Measurements from ENCODE around the gene LAIR1.
A peak's percentile ranks its signal among the peaks of the same experiment; 100 is the strongest.
"Not testable (repeated sequence)": the region's sequence is repeated elsewhere in the genome, so short reads cannot be mapped to it uniquely, and the experiment has no call there.

LAIR1 gene

GRCh38 chr19:54393381-54393780 lies 28.6 kb upstream of the LAIR1 start:
- no peak overlapping the region for H3K4me3 ChIP-seq (ENCODE audit: low read length)
- H3K36me3 ChIP-seq (ENCODE audit: control insufficient read depth, insufficient read depth, low read length, severe bottlenecking): no peaks in the 10 kb centered on the region

DNA sequence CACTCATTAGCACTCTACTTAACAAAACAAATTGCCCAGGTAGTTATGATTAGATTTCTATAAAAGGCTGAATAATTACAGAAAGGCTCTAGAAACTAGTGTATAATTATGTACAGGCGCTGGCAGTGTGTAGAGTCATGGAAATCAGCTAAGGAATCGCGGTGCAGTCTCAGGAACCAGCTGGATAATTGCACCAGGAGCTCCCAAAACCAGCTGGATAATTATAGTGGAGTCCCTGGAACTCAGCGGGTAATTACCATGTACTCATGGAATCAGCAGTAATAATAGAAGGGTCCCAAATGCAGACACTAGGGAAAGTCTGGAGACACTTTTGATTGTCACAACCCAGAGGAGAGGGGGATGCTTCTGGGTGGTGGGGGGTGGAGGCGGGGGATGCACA lies 27.4 kb upstream of the LAIR1 start:
- no peaks in the 10 kb centered on the region for H3K36me3 ChIP-seq (ENCODE audit: control insufficient read depth, insufficient read depth, low read length, severe bottlenecking)
- H3K27me3 ChIP-seq (replicated peaks; ENCODE audit: control insufficient read depth, insufficient read depth, low read length): peaks cover 35% of the 10 kb centered on the region
- no peak for DNase-seq (ENCODE audit: low read depth)
- H3K4me1 ChIP-seq (ENCODE audit: control insufficient read depth, insufficient read depth, low read length): peaks cover 13% of the 10 kb centered on the region
- no peak overlapping the region for H3K4me3 ChIP-seq (ENCODE audit: low read length)
- H3K9ac ChIP-seq (ENCODE audit: low read length): no peak overlapping the region
- H3K9me3 ChIP-seq (ENCODE audit: control insufficient read depth, low read length): no peaks in the 10 kb centered on the region

More at GRCh38 chr19:54393381-54393780, 28.6 kb upstream of the LAIR1 start:
- H3K27me3 ChIP-seq (replicated peaks; ENCODE audit: control insufficient read depth, insufficient read depth, low read length): peaks cover 24% of the 10 kb centered on the region
- H3K9ac ChIP-seq (ENCODE audit: low read length): no peak overlapping the region
- H3K9me3 ChIP-seq (ENCODE audit: control insufficient read depth, low read length): no peaks in the 10 kb centered on the region
- peaks cover 9% of the 10 kb centered on the region for H3K4me1 ChIP-seq (ENCODE audit: control insufficient read depth, insufficient read depth, low read length)
- DNase-seq (ENCODE audit: low read depth): no peak

- no peak overlapping the region for H3K4me3 ChIP-seq (ENCODE audit: low read length)
- H3K9ac ChIP-seq (ENCODE audit: low read length): no peak overlapping the region
- peaks cover 35% of the 10 kb centered on the region for H3K27me3 ChIP-seq (replicated peaks; ENCODE audit: control insufficient read depth, insufficient read depth, low read length)
- no peaks in the 10 kb centered on the region for H3K36me3 ChIP-seq (ENCODE audit: control insufficient read depth, insufficient read depth, low read length, severe bottlenecking)
- H3K9me3 ChIP-seq (ENCODE audit: control insufficient read depth, low read length): no peaks in the 10 kb centered on the region
- DNase-seq (ENCODE audit: low read depth): no peak
- H3K4me1 ChIP-seq (ENCODE audit: control insufficient read depth, insufficient read depth, low read length): peaks cover 13% of the 10 kb centered on the region
Observed at GRCh38 chr19:54391589-54392061, 26.9 kb upstream of the LAIR1 start.

DNA sequence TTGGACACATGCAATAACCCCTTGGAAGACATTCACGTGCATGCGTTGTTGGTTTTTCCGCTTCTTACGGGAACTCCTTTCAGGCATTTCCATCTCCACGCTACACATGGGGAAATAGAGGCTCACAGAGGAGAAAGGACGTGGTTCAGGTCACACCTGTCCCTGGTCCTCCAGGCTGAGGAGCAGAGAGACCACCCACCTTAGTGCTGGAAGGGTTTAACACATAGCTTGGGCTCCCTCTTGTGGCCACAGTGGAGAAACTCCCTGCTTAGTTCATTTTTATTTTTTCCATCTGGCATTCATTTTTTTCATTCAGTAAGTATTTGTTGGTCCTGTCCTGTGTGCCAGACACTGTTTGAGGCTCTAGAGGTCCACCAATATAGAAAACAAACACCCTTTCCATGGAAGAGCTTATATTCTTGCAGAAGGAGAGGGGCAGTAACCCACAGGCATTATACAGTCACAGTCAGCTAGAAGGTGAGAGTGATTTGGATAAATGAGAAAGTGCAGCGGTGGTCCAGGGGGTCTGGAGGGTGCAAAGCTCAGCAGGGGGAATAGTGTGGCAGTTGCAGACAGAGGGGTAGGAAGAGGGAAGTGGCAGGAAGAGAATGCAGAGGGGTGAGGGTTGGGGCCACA lies 26.3 kb upstream of the LAIR1 start:
- Histone ChIP-seq H3K36me3 (ENCODE audit: control insufficient read depth, insufficient read depth, low read length, severe bottlenecking) (no peaks in the 10 kb centered on the region), H3K27me3 (replicated peaks; ENCODE audit: control insufficient read depth, insufficient read depth, low read length) (peaks cover 35% of the 10 kb centered on the region), H3K9ac (ENCODE audit: low read length) (no peak overlapping the region), H3K9me3 (ENCODE audit: control insufficient read depth, low read length) (no peaks in the 10 kb centered on the region), H3K4me3 (ENCODE audit: low read length) (no peak overlapping the region), H3K4me1 (ENCODE audit: control insufficient read depth, insufficient read depth, low read length) (peaks cover 13% of the 10 kb centered on the region)
- DNase-seq (ENCODE audit: low read depth): peak; percentile 85

DNA sequence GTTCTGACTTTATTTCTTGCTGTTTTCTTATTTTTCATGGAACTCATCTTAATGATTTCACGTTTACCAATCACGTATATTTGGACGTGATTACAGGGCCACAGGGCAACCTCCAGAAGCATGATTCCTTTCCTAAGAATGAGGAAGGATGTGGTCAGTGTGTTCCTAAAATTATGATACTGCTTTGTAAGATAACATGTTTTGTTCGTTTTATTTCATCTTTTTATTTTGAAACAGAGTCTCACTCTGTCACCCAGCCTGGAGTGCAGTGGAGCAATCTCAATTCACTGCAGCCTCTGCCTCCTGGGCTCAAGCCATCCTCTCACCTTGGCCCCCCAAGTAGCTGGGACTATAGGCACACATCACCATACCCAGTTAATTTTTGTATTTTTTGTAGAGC lies 24.8 kb upstream of the LAIR1 start:
- DNase-seq (ENCODE audit: low read depth): no peak
- Histone ChIP-seq H3K9me3 (ENCODE audit: control insufficient read depth, low read length) (no peaks in the 10 kb centered on the region), H3K4me1 (ENCODE audit: control insufficient read depth, insufficient read depth, low read length) (peaks cover 13% of the 10 kb centered on the region), H3K27me3 (replicated peaks; ENCODE audit: control insufficient read depth, insufficient read depth, low read length) (peaks cover 42% of the 10 kb centered on the region), H3K4me3 (ENCODE audit: low read length) (no peak overlapping the region), H3K36me3 (ENCODE audit: control insufficient read depth, insufficient read depth, low read length, severe bottlenecking) (no peaks in the 10 kb centered on the region), H3K9ac (ENCODE audit: low read length) (no peak overlapping the region)

GRCh38 chr19:54388802-54389139 lies 24.0 kb upstream of the LAIR1 start:
- H3K4me1 ChIP-seq (ENCODE audit: control insufficient read depth, insufficient read depth, low read length): peaks cover 13% of the 10 kb centered on the region
- H3K4me3 ChIP-seq (ENCODE audit: low read length): peak overlapping the region; percentile 48
- H3K9me3 ChIP-seq (ENCODE audit: control insufficient read depth, low read length): no peaks in the 10 kb centered on the region
- DNase-seq (ENCODE audit: low read depth): no peak
- H3K36me3 ChIP-seq (ENCODE audit: control insufficient read depth, insufficient read depth, low read length, severe bottlenecking): no peaks in the 10 kb centered on the region
- no peak overlapping the region for H3K9ac ChIP-seq (ENCODE audit: low read length)
- H3K27me3 ChIP-seq (replicated peaks; ENCODE audit: control insufficient read depth, insufficient read depth, low read length): peaks cover 42% of the 10 kb centered on the region

DNA sequence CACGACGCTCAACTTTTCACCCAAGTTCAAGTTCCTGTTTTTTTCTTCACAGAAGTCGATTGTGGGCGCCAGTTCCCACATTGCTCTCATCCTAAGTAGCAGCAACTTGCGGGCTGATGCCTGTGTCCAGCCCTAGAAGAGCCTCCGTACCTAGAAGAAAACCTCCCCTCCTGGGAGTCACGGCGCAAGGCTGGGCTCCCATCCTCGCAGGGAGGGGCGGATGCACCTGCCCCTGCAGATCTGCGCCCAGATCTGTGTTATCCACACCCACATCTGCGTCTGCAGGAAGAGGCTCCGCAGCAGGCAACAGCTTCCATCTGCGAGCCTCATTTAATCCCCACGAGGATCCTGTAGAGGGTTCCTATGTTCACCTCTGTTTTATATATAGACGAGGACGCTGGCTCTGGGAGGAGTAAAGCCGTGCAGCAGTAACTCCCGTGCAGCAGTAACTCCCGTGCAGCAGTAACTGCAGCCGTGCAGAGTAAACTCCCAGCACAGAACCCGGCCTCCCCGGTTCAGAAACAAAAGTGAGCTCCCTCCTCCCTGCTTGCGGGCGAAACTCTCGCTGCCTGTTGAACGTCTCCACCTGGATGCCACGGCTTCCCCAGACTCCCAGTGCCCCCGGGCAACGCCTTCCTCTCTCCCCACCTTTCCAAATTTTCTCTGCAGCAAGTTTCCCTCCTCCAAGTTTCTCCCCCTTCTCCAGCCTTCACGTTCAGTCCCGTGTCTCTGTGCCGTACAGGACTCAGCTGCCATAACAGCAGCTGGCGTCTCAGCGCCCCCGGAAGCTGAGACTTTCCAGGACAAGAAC lies 23.5 kb upstream of the LAIR1 start:
- H3K4me3 ChIP-seq (ENCODE audit: low read length): peak overlapping the region; percentile 48
- H3K36me3 ChIP-seq (ENCODE audit: control insufficient read depth, insufficient read depth, low read length, severe bottlenecking): no peaks in the 10 kb centered on the region
- DNase-seq (ENCODE audit: low read depth): peak; percentile 8
- no peak overlapping the region for H3K9ac ChIP-seq (ENCODE audit: low read length)
- H3K4me1 ChIP-seq (ENCODE audit: control insufficient read depth, insufficient read depth, low read length): peaks cover 10% of the 10 kb centered on the region
- H3K27me3 ChIP-seq (replicated peaks; ENCODE audit: control insufficient read depth, insufficient read depth, low read length): peaks cover 42% of the 10 kb centered on the region
- H3K9me3 ChIP-seq (ENCODE audit: control insufficient read depth, low read length): no peaks in the 10 kb centered on the region

- Histone ChIP-seq H3K36me3 (ENCODE audit: control insufficient read depth, insufficient read depth, low read length, severe bottlenecking) (no peaks in the 10 kb centered on the region), H3K9me3 (ENCODE audit: control insufficient read depth, low read length) (no peaks in the 10 kb centered on the region), H3K4me3 (ENCODE audit: low read length) (no peak overlapping the region), H3K27me3 (replicated peaks; ENCODE audit: control insufficient read depth, insufficient read depth, low read length) (peaks cover 18% of the 10 kb centered on the region), H3K9ac (ENCODE audit: low read length) (no peak overlapping the region), H3K4me1 (ENCODE audit: control insufficient read depth, insufficient read depth, low read length) (peaks cover 4% of the 10 kb centered on the region)
- no peak for DNase-seq (ENCODE audit: low read depth)
Observed at GRCh38 chr19:54383330-54383729, 18.6 kb upstream of the LAIR1 start.

DNA sequence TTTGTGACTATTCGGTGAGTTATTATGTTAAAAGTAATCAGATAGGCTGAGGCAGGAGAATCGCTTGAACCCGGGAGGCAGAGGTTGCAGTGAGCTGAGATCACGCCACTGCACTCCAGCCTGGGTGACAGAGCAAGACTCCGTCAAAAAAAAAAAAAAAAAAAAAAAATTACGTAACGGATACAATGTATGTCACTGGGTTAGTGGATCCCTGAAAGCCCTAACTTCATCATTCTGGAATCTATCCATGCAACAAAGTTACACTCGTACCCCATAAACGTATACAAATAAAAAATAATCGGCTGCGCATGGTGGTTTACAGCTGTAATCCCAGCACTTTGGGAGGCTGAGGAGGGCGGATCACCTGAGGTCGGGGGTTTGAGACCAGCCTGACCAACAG lies 17.3 kb upstream of the LAIR1 start:
- not testable (repeated sequence) for H3K4me3 ChIP-seq (ENCODE audit: low read length); H3K27me3 ChIP-seq (replicated peaks; ENCODE audit: control insufficient read depth, insufficient read depth, low read length); DNase-seq (ENCODE audit: low read depth); H3K36me3 ChIP-seq (ENCODE audit: control insufficient read depth, insufficient read depth, low read length, severe bottlenecking); H3K9me3 ChIP-seq (ENCODE audit: control insufficient read depth, low read length); H3K4me1 ChIP-seq (ENCODE audit: control insufficient read depth, insufficient read depth, low read length); H3K9ac ChIP-seq (ENCODE audit: low read length)

GRCh38 chr19:54380897-54381296 lies 16.2 kb upstream of the LAIR1 start:
- Histone ChIP-seq H3K4me3 (ENCODE audit: low read length) (no peak overlapping the region), H3K4me1 (ENCODE audit: control insufficient read depth, insufficient read depth, low read length) (no peaks in the 10 kb centered on the region), H3K9ac (ENCODE audit: low read length) (no peak overlapping the region), H3K36me3 (ENCODE audit: control insufficient read depth, insufficient read depth, low read length, severe bottlenecking) (no peaks in the 10 kb centered on the region), H3K27me3 (replicated peaks; ENCODE audit: control insufficient read depth, insufficient read depth, low read length) (peaks cover 7% of the 10 kb centered on the region), H3K9me3 (ENCODE audit: control insufficient read depth, low read length) (no peaks in the 10 kb centered on the region)
- DNase-seq (ENCODE audit: low read depth): no peak

GRCh38 chr19:54379187-54379678 lies 14.5 kb upstream of the LAIR1 start:
- H3K4me1 ChIP-seq (ENCODE audit: control insufficient read depth, insufficient read depth, low read length): peaks cover 1% of the 10 kb centered on the region
- H3K27me3 ChIP-seq (replicated peaks; ENCODE audit: control insufficient read depth, insufficient read depth, low read length): no peaks in the 10 kb centered on the region
- no peak overlapping the region for H3K4me3 ChIP-seq (ENCODE audit: low read length)
- no peak overlapping the region for H3K9ac ChIP-seq (ENCODE audit: low read length)
- no peaks in the 10 kb centered on the region for H3K36me3 ChIP-seq (ENCODE audit: control insufficient read depth, insufficient read depth, low read length, severe bottlenecking)
- DNase-seq (ENCODE audit: low read depth): no peak
- H3K9me3 ChIP-seq (ENCODE audit: control insufficient read depth, low read length): no peaks in the 10 kb centered on the region
